ENCODE results near the gene MAST4. TPM values are rescaled to one million over a fixed set of nuclear protein-coding genes. Genes with fewer than 3 reads are reported as not detected.

MAST4 gene
- total RNA-seq, 2 experiments from 2014 or later, result 1.3 to 21.9 TPM

- no peak overlapping the region for H3K4me2 ChIP-seq (ENCODE audit: low read length)
- no peak for TF ChIP-seq CTCF (conservative IDR thresholded peaks at IDR 0.05; ENCODE audit: low read length)
- no peak for TF ChIP-seq EZH2phosphoT487 (IDR thresholded peaks at IDR 0.05; ENCODE audit: borderline replicate concordance, low read depth, low read length)
- H2AFZ ChIP-seq (ENCODE audit: low read length), result no peak overlapping the region
- ChIA-PET CTCF (ENCODE audit: unreplicated experiment) (no interaction called here), POLR2A (no interaction called here)
- H3K4me3 ChIP-seq (ENCODE audit: low read depth, low read length, poor library complexity, severe bottlenecking), result no peak overlapping the region
- H3K4me1 ChIP-seq (ENCODE audit: insufficient read depth, low read length, poor library complexity, severe bottlenecking), result no peaks in the 10 kb centered on the region
- no TSS peak for BruUV-seq (replicated peaks)
- no peaks in the 10 kb centered on the region for H3K79me2 ChIP-seq (ENCODE audit: insufficient read depth, low read depth, low read length)
- no peak for DNase-seq (ENCODE audit: low spot score)
- intact Hi-C loops (cut with micrococcal nuclease; ENCODE audit: unreplicated experiment), result no loop called here
- no peaks in the 10 kb centered on the region for H3K9me3 ChIP-seq (ENCODE audit: low read length)
- no peaks in the 10 kb centered on the region for H3K9me2 ChIP-seq (ENCODE audit: insufficient read depth, low read length)
- no peak overlapping the region for H3K27ac ChIP-seq (ENCODE audit: low read depth, low read length, poor library complexity, severe bottlenecking)
- no peaks in the 10 kb centered on the region for H3K36me3 ChIP-seq (ENCODE audit: insufficient read depth, low read length)
- no peaks in the 10 kb centered on the region for H4K20me1 ChIP-seq (ENCODE audit: insufficient read depth, low read length)
Observed at GRCh38 chr5:66850354-66851075, 254.3 kb downstream of the MAST4 start.

GRCh38 chr5:66851306-66851705, 255.1 kb downstream of the MAST4 start:
- ChIA-PET CTCF (ENCODE audit: unreplicated experiment) (no interaction called here), POLR2A (no interaction called here)
- Histone ChIP-seq H3K79me2 (ENCODE audit: insufficient read depth, low read depth, low read length) (no peaks in the 10 kb centered on the region), H3K4me2 (ENCODE audit: low read length) (no peak overlapping the region), H2AFZ (ENCODE audit: low read length) (no peak overlapping the region), H3K9me2 (ENCODE audit: insufficient read depth, low read length) (no peaks in the 10 kb centered on the region), H3K4me1 (ENCODE audit: insufficient read depth, low read length, poor library complexity, severe bottlenecking) (no peaks in the 10 kb centered on the region), H3K27ac (ENCODE audit: low read depth, low read length, poor library complexity, severe bottlenecking) (no peak overlapping the region), H4K20me1 (ENCODE audit: insufficient read depth, low read length) (no peaks in the 10 kb centered on the region), H3K36me3 (ENCODE audit: insufficient read depth, low read length) (no peaks in the 10 kb centered on the region), H3K4me3 (ENCODE audit: low read depth, low read length, poor library complexity, severe bottlenecking) (no peak overlapping the region), H3K9me3 (ENCODE audit: low read length) (no peaks in the 10 kb centered on the region)
- no peak for DNase-seq (ENCODE audit: low spot score)
- BruUV-seq (replicated peaks), result no TSS peak
- TF ChIP-seq CTCF (conservative IDR thresholded peaks at IDR 0.05; ENCODE audit: low read length), result no peak
- TF ChIP-seq EZH2phosphoT487 (IDR thresholded peaks at IDR 0.05; ENCODE audit: borderline replicate concordance, low read depth, low read length), result no peak
- intact Hi-C loops (cut with micrococcal nuclease; ENCODE audit: unreplicated experiment), result no loop called here

- no peak for TF ChIP-seq CTCF (conservative IDR thresholded peaks at IDR 0.05; ENCODE audit: low read length)
- no peak for TF ChIP-seq EZH2phosphoT487 (IDR thresholded peaks at IDR 0.05; ENCODE audit: borderline replicate concordance, low read depth, low read length)
- Histone ChIP-seq H3K9me3 (ENCODE audit: low read length) (no peaks in the 10 kb centered on the region), H4K20me1 (ENCODE audit: insufficient read depth, low read length) (no peaks in the 10 kb centered on the region), H3K9me2 (ENCODE audit: insufficient read depth, low read length) (no peaks in the 10 kb centered on the region), H3K4me3 (ENCODE audit: low read depth, low read length, poor library complexity, severe bottlenecking) (no peak overlapping the region), H3K36me3 (ENCODE audit: insufficient read depth, low read length) (no peaks in the 10 kb centered on the region), H3K4me1 (ENCODE audit: insufficient read depth, low read length, poor library complexity, severe bottlenecking) (no peaks in the 10 kb centered on the region), H3K4me2 (ENCODE audit: low read length) (no peak overlapping the region), H3K79me2 (ENCODE audit: insufficient read depth, low read depth, low read length) (no peaks in the 10 kb centered on the region), H3K27ac (ENCODE audit: low read depth, low read length, poor library complexity, severe bottlenecking) (no peak overlapping the region), H2AFZ (ENCODE audit: low read length) (no peak overlapping the region)
- no peak for DNase-seq (ENCODE audit: low spot score)
- POLR2A ChIA-PET, result interaction anchor here (0.5 to 1.5 kb wide), 3 partner anchors 14 to 24 kb away, joined by 3 to 4 read pairs (median 3); no protein-coding TSS in a partner anchor
- BruUV-seq (replicated peaks), result no TSS peak
- CTCF ChIA-PET (ENCODE audit: unreplicated experiment), result no interaction called here
- intact Hi-C loops (cut with micrococcal nuclease; ENCODE audit: unreplicated experiment), result no loop called here
Observed at GRCh38 chr5:66854416-66854815, 258.2 kb downstream of the MAST4 start.
